ENCODE data around the gene SKIC2.
"Not testable (repeated sequence)": the region's sequence is repeated elsewhere in the genome, so short reads cannot be mapped to it uniquely, and the experiment has no call there.

SKIC2 gene

GRCh38 chr6:31969712-31970603, 11.0 kb downstream of the SKIC2 start:
- no peak for DNase-seq

GRCh38 chr6:31970604-31971271, 11.8 kb downstream of the SKIC2 start:
- DNase-seq: no peak

GRCh38 chr6:31971279-31971992, 12.5 kb downstream of the SKIC2 start:
- no peak for DNase-seq

- peak; percentile 99 for DNase-seq
Observed at GRCh38 chr6:31971993-31972708, 13.2 kb downstream of the SKIC2 start, which contains the start of gene DXO. TSS of gene DXO (minus strand) at chr6:31972138. CDS start at chr6:31971675, 463 bp downstream.

- DNase-seq: peak; percentile 39
Observed at GRCh38 chr6:31972709-31973350, 13.9 kb downstream of the SKIC2 start.

- not testable (repeated sequence) for DNase-seq
Observed at GRCh38 chr6:31976065-31976464, 17.1 kb downstream of the SKIC2 start.

GRCh38 chr6:31977816-31978431, 18.9 kb downstream of the SKIC2 start:
- DNase-seq: no peak

GRCh38 chr6:31978831-31979230, 19.9 kb downstream of the SKIC2 start:
- DNase-seq: no peak

- no peak for DNase-seq
Observed at GRCh38 chr6:31979238-31979898, 20.4 kb downstream of the SKIC2 start.

GRCh38 chr6:31980195-31980876, 21.4 kb downstream of the SKIC2 start:
- not testable (repeated sequence) for DNase-seq

- not testable (repeated sequence) for DNase-seq
Observed at GRCh38 chr6:31980998-31981397, 22.0 kb downstream of the SKIC2 start.

GRCh38 chr6:31981744-31982143, 22.8 kb downstream of the SKIC2 start, which contains the start of gene C4A:
TSS of gene C4A (plus strand) at chr6:31982057. CDS start at chr6:31982108, 51 bp downstream.
- DNase-seq: not testable (repeated sequence)

- not testable (repeated sequence) for DNase-seq
Observed at GRCh38 chr6:31989363-31989762, 30.4 kb downstream of the SKIC2 start.

- DNase-seq: not testable (repeated sequence)
Observed at GRCh38 chr6:31994421-31994820, 35.4 kb downstream of the SKIC2 start.

GRCh38 chr6:31996385-31996784, 37.4 kb downstream of the SKIC2 start:
- DNase-seq: not testable (repeated sequence)

- DNase-seq: not testable (repeated sequence)
Observed at GRCh38 chr6:32002546-32003268, 43.7 kb downstream of the SKIC2 start.

GRCh38 chr6:32003301-32003700, 44.3 kb downstream of the SKIC2 start:
- DNase-seq: not testable (repeated sequence)

GRCh38 chr6:32004393-32004792, 45.4 kb downstream of the SKIC2 start:
- DNase-seq: not testable (repeated sequence)
